22Rv1 (cell line): ENCODE results near the gene SCAMP2.

ENCODE experiments used
- CTCF ChIP-seq: fragments of 450-650 bp; IDR thresholded peaks from 2 replicates; pipeline ENCODE4 v1.5.1; 2017; ENCODE audit warnings: mild to moderate bottlenecking
- ZFX ChIP-seq: fragments of 450-650 bp; IDR thresholded peaks from 2 replicates; pipeline ENCODE4 v1.6.1; 2017; ENCODE audit warnings: antibody characterized with exemption, borderline replicate concordance

GRCh38 chr15:74827614-74828013 is 45.6 kb downstream of the SCAMP2 start:
- no peak for TF ChIP-seq ZFX
- no peak for TF ChIP-seq CTCF
